ENCODE measurements around the gene RRP7A. TPM values are rescaled to one million over a fixed set of nuclear protein-coding genes. Genes with fewer than 3 reads are reported as not detected.

RRP7A gene
- total and polyA plus RNA-seq, 2 of the 13 experiments (the other 11 are each of a cell fraction or from before 2014, with no cell fraction given): 15.3 to 41.6 TPM

DNA sequence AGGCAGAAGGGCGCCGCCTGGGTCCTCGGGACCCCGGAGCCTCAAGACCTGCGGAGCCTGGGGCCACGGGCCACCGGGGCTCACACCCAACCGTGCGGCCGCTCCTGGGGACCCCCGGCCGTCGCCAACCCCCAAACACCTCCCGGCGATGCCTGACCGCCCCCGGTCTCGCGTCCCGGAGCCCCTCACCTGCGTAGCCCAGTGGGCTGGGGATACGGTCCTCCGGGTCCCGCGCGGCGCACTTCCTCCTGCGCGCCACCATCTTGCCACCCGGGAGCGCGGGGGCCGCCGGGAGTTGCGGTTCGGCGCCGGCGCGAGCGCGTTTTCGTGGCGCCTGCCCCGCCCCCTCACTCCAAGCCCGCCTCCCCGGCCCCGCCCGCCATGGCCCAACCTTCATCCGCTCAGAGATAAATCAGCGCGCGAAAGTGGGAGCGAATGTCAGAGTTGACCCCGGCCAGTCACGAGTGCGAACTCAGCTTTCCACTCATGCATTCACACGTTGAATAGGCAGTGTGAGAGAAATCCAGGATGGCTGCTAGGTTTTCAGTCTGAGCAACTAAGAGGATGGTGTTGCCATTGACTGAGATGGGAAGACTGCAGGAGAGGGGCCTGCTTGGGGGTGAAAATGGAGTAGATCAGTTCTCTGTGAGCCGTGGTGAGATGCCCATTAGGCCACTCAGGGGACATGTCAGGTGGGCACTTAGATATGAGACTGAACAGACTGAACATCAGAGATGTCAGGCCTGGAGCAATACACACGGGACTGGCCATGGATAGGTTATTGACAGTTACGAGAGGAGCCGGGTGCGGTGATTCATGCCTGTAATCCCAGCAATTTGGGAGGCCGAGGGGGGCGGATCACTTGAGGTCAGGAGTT is at the start of gene RRP7A (continued):
- TF ChIP-seq, protein P1, sequence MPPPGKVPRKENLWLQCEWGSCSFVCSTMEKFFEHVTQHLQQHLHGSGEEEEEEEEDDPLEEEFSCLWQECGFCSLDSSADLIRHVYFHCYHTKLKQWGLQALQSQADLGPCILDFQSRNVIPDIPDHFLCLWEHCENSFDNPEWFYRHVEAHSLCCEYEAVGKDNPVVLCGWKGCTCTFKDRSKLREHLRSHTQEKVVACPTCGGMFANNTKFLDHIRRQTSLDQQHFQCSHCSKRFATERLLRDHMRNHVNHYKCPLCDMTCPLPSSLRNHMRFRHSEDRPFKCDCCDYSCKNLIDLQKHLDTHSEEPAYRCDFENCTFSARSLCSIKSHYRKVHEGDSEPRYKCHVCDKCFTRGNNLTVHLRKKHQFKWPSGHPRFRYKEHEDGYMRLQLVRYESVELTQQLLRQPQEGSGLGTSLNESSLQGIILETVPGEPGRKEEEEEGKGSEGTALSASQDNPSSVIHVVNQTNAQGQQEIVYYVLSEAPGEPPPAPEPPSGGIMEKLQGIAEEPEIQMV (CRISPR knock-in tag; IDR thresholded peaks at IDR 0.05; ENCODE audit: low read depth): no peak
- TF ChIP-seq NR3C1 (CRISPR knock-in tag; IDR thresholded peaks at IDR 0.05) (no peak), ZFP36L2 (CRISPR knock-in tag; IDR thresholded peaks at IDR 0.05) (no peak), ZFP82 (CRISPR knock-in tag; IDR thresholded peaks at IDR 0.05; ENCODE audit: borderline replicate concordance) (no peak), TBX3 (IDR thresholded peaks at IDR 0.05; ENCODE audit: borderline replicate concordance) (no peak), ZFP41 (CRISPR knock-in tag; IDR thresholded peaks at IDR 0.05; ENCODE audit: borderline replicate concordance) (no peak), TAF1 (CRISPR knock-in tag; IDR thresholded peaks at IDR 0.05) (peak; percentile 86), ZNF143 (CRISPR knock-in tag; IDR thresholded peaks at IDR 0.05) (peak; percentile 88), FOXC1 (CRISPR knock-in tag; IDR thresholded peaks at IDR 0.05; ENCODE audit: borderline replicate concordance) (0 out of 2 replicates have a peak, but pooled peaks have one; percentile 6), ZNF720 (CRISPR knock-in tag; IDR thresholded peaks at IDR 0.05) (no peak), ZNF431 (CRISPR knock-in tag; IDR thresholded peaks at IDR 0.05; ENCODE audit: borderline replicate concordance, low read depth) (no peak), LCORL (IDR thresholded peaks at IDR 0.05) (no peak), LCORL (CRISPR knock-in tag; IDR thresholded peaks at IDR 0.05) (no peak), ZNF160 (CRISPR knock-in tag; IDR thresholded peaks at IDR 0.05) (0 out of 2 replicates have a peak, but pooled peaks have one; percentile 16), FOXJ3 (CRISPR knock-in tag; IDR thresholded peaks at IDR 0.05; ENCODE audit: borderline replicate concordance) (no peak), HNF4G (IDR thresholded peaks at IDR 0.05; ENCODE audit: borderline replicate concordance, low read depth, low read length) (no peak), HNF4G (CRISPR knock-in tag; IDR thresholded peaks at IDR 0.05; ENCODE audit: borderline replicate concordance, low read depth) (no peak)
- TF ChIP-seq, protein P2, sequence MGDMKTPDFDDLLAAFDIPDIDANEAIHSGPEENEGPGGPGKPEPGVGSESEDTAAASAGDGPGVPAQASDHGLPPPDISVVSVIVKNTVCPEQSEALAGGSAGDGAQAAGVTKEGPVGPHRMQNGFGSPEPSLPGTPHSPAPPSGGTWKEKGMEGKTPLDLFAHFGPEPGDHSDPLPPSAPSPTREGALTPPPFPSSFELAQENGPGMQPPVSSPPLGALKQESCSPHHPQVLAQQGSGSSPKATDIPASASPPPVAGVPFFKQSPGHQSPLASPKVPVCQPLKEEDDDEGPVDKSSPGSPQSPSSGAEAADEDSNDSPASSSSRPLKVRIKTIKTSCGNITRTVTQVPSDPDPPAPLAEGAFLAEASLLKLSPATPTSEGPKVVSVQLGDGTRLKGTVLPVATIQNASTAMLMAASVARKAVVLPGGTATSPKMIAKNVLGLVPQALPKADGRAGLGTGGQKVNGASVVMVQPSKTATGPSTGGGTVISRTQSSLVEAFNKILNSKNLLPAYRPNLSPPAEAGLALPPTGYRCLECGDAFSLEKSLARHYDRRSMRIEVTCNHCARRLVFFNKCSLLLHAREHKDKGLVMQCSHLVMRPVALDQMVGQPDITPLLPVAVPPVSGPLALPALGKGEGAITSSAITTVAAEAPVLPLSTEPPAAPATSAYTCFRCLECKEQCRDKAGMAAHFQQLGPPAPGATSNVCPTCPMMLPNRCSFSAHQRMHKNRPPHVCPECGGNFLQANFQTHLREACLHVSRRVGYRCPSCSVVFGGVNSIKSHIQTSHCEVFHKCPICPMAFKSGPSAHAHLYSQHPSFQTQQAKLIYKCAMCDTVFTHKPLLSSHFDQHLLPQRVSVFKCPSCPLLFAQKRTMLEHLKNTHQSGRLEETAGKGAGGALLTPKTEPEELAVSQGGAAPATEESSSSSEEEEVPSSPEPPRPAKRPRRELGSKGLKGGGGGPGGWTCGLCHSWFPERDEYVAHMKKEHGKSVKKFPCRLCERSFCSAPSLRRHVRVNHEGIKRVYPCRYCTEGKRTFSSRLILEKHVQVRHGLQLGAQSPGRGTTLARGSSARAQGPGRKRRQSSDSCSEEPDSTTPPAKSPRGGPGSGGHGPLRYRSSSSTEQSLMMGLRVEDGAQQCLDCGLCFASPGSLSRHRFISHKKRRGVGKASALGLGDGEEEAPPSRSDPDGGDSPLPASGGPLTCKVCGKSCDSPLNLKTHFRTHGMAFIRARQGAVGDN (CRISPR knock-in tag; IDR thresholded peaks at IDR 0.05): peak; percentile 66
- TF ChIP-seq, protein P3, sequence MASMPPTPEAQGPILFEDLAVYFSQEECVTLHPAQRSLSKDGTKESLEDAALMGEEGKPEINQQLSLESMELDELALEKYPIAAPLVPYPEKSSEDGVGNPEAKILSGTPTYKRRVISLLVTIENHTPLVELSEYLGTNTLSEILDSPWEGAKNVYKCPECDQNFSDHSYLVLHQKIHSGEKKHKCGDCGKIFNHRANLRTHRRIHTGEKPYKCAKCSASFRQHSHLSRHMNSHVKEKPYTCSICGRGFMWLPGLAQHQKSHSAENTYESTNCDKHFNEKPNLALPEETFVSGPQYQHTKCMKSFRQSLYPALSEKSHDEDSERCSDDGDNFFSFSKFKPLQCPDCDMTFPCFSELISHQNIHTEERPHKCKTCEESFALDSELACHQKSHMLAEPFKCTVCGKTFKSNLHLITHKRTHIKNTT (CRISPR knock-in tag; IDR thresholded peaks at IDR 0.05): no peak
- TF ChIP-seq, protein P4, sequence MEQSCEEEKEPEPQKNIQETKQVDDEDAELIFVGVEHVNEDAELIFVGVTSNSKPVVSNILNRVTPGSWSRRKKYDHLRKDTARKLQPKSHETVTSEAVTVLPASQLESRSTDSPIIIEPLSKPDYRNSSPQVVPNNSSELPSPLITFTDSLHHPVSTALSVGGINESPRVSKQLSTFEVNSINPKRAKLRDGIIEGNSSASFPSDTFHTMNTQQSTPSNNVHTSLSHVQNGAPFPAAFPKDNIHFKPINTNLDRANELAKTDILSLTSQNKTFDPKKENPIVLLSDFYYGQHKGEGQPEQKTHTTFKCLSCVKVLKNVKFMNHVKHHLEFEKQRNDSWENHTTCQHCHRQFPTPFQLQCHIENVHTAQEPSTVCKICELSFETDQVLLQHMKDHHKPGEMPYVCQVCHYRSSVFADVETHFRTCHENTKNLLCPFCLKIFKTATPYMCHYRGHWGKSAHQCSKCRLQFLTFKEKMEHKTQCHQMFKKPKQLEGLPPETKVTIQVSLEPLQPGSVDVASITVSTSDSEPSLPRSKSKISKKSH (CRISPR knock-in tag; IDR thresholded peaks at IDR 0.05; ENCODE audit: borderline replicate concordance): no peak
- TF ChIP-seq, protein P5, sequence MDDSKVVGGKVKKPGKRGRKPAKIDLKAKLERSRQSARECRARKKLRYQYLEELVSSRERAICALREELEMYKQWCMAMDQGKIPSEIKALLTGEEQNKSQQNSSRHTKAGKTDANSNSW (CRISPR knock-in tag; IDR thresholded peaks at IDR 0.05; ENCODE audit: borderline replicate concordance): no peak
